Measurements from ENCODE around the gene CCDC34. TPM values are rescaled to one million over a fixed set of nuclear protein-coding genes. Genes with fewer than 3 reads are reported as not detected.

The CCDC34 gene
- total and polyA plus RNA-seq, 2 of the 4 experiments (the other 2 are of a cell fraction), result 2.5 to 4.5 TPM

- TF ChIP-seq, protein P1, sequence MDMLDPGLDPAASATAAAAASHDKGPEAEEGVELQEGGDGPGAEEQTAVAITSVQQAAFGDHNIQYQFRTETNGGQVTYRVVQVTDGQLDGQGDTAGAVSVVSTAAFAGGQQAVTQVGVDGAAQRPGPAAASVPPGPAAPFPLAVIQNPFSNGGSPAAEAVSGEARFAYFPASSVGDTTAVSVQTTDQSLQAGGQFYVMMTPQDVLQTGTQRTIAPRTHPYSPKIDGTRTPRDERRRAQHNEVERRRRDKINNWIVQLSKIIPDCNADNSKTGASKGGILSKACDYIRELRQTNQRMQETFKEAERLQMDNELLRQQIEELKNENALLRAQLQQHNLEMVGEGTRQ (IDR thresholded peaks at IDR 0.05; ENCODE audit: low read depth, low read length), result peak; percentile 44; the same call in 1 of the 2 replicates
- TF ChIP-seq MAFK (IDR thresholded peaks at IDR 0.05; ENCODE audit: low read depth, low read length) (no peak), MXI1 (IDR thresholded peaks at IDR 0.05; ENCODE audit: borderline replicate concordance, low read depth, low read length) (peak; percentile 95)
These were observed at the start of gene CCDC34 (continued) for GRCh38 chr11:27362749-27363575.

DNA sequence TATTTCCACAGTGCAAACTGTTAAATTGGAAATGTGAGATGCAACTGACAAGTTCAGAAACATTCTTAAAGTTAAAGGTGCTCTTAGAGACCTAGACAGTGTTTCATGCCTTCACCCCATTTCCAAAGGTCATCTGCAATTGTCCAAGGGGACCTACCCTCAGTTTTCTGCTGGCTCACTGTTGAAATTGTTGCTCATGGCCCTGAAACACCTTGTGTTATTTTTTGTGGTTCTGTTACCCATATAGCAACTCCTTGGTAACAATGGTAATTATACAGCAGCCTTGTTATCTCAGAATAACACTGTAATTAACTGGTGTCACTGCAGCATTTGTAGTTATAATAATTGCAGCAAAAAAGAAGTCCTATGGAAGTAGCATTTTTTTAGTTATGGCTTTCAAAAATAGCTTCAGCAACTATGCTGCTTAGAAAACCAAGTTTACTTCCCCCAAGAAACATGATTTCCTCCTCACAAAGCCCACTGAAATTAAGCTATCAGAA, 49.2 kb upstream of the CCDC34 start:
- H4K8ac ChIP-seq (ENCODE audit: low read depth in 2 of 2, low read length in 2 of 2), result no peak overlapping the region
- H3K9me3 ChIP-seq (ENCODE audit: control insufficient read depth, insufficient read depth, low read length), result no peaks in the 10 kb centered on the region
- H3K9ac ChIP-seq (ENCODE audit: low read depth, low read length), result no peak overlapping the region
- no peak overlapping the region for H2BK5ac ChIP-seq (ENCODE audit: low read depth, low read length, poor library complexity, severe bottlenecking)
- no peak overlapping the region for H4K91ac ChIP-seq (ENCODE audit: insufficient read depth, low read depth, low read length)
- no peak overlapping the region for H2AK9ac ChIP-seq (replicated peaks; ENCODE audit: low read depth, low read length, poor library complexity)
- H3K4me2 ChIP-seq (ENCODE audit: low read depth, low read length), result no peak overlapping the region
- H4K20me1 ChIP-seq (ENCODE audit: insufficient read depth, low read length), result no peaks in the 10 kb centered on the region
- H2BK120ac ChIP-seq (ENCODE audit: low read depth, low read length), result no peak overlapping the region
- no peak overlapping the region for H2AK5ac ChIP-seq (ENCODE audit: low read depth, low read length)
- H3K23ac ChIP-seq (ENCODE audit: low read depth, low read length), result no peak overlapping the region
- no peaks in the 10 kb centered on the region for H3K9me1 ChIP-seq (ENCODE audit: insufficient read depth, low read length)
- intact Hi-C loops (cut with micrococcal nuclease) (no loop called here), in situ Hi-C loops (cut with MboI; ENCODE audit: low sequenced_read_pairs) (no loop called here), dilution Hi-C loops (cut with HindIII; ENCODE audit: low sequenced_read_pairs, unreplicated experiment) (no loop called here)
- H3K4ac ChIP-seq (ENCODE audit: low read depth, low read length), result no peak overlapping the region
- no peak overlapping the region for H3K56ac ChIP-seq (ENCODE audit: extremely low read depth, insufficient read depth, low read length)
- no peak overlapping the region for H2AFZ ChIP-seq (replicated peaks; ENCODE audit: low read length, poor library complexity)
- no TSS peak for BruUV-seq (replicated peaks)
- no peak overlapping the region for H3K27ac ChIP-seq (ENCODE audit: insufficient read depth, low read length)
- H3K36me3 ChIP-seq (ENCODE audit: control insufficient read depth, insufficient read depth, low read length), result no peaks in the 10 kb centered on the region
- no peak overlapping the region for H3K18ac ChIP-seq (ENCODE audit: low read depth, low read length)
- ChIA-PET CTCF (interaction anchor here (0.6 to 1.4 kb wide), 5 partner anchors 9 to 84 kb away, joined by 3 to 5 read pairs (median 3); no protein-coding TSS in a partner anchor), POLR2A (ENCODE audit: unreplicated experiment) (no interaction called here)
- no peaks in the 10 kb centered on the region for H3K27me3 ChIP-seq (ENCODE audit: control insufficient read depth, insufficient read depth, low read length)
- no peak overlapping the region for H2BK15ac ChIP-seq (ENCODE audit: low read depth, low read length)
- H2BK20ac ChIP-seq (ENCODE audit: low read depth, low read length), result no peak overlapping the region
- no peak overlapping the region for H3K4me3 ChIP-seq (ENCODE audit: insufficient read depth, low read depth, low read length)
- H3K14ac ChIP-seq (replicated peaks; ENCODE audit: low read depth, low read length), result no peak overlapping the region
- H3K4me1 ChIP-seq (ENCODE audit: control insufficient read depth, insufficient read depth, low read length), result no peaks in the 10 kb centered on the region
- 0 out of 4 replicates have a peak, but pooled peaks cover 0 to 5% of the 10 kb centered on the region in 2 experiments for H3K79me1 ChIP-seq (ENCODE audit: low read depth in 1 of 2, low read length in 2 of 2)
- ATAC-seq (ENCODE audit: low read depth), result no peak
- no peak for DNase-seq
- H4K5ac ChIP-seq (ENCODE audit: low read depth, low read length), result no peak overlapping the region
- TF ChIP-seq CEBPB (IDR thresholded peaks at IDR 0.05; ENCODE audit: low read depth, low read length) (no peak), NFE2L2 (IDR thresholded peaks at IDR 0.05; ENCODE audit: low read depth, low read length) (no peak), POLR2A (IDR thresholded peaks at IDR 0.05; ENCODE audit: low read depth, low read length) (no peak), MXI1 (IDR thresholded peaks at IDR 0.05; ENCODE audit: borderline replicate concordance, low read depth, low read length) (no peak), CTCF (conservative IDR thresholded peaks at IDR 0.05; ENCODE audit: low read depth, low read length) (no peak), RCOR1 (IDR thresholded peaks at IDR 0.05; ENCODE audit: insufficient replicate concordance, low read length) (no peak), RAD21 (IDR thresholded peaks at IDR 0.05; ENCODE audit: low read length) (no peak), FOS (IDR thresholded peaks at IDR 0.05; ENCODE audit: low read depth, low read length) (no peak), RFX5 (IDR thresholded peaks at IDR 0.05; ENCODE audit: low read depth, low read length) (no peak), CHD1 (IDR thresholded peaks at IDR 0.05; ENCODE audit: low read depth, low read length) (no peak), BHLHE40 (IDR thresholded peaks at IDR 0.05; ENCODE audit: low read depth, low read length) (no peak)
- TF ChIP-seq, protein P1 (IDR thresholded peaks at IDR 0.05; ENCODE audit: low read depth, low read length), result no peak

Measured in IMR-90 (cell line).